Tibial nerve (tissue), 4 donors: Measurements from ENCODE around the gene IFITM2.

Source experiments
- EP300 ChIP-seq, 2 donors: sonication (generic); formaldehyde crosslinking; IDR thresholded peaks; one replicate each; pipeline ENCODE4 v1.6.1; 2017; ENCODE audit warnings: antibody characterized with exemption in 2 of 2, mild to moderate bottlenecking in 1 of 2
- TF ChIP-seq, protein P1 (sequence below), 5 experiments: fragments of 200-600 bp in 3 of 5; fragments of 450-650 bp in 2 of 5; sonication (generic) in 3 of 5; IDR thresholded peaks; one replicate each; pipeline ENCODE4 v1.5.1; 2016 to 2019; ENCODE audit warnings: antibody characterized with exemption in 5 of 5, mild to moderate bottlenecking in 3 of 5, moderate library complexity in 2 of 5

DNA sequence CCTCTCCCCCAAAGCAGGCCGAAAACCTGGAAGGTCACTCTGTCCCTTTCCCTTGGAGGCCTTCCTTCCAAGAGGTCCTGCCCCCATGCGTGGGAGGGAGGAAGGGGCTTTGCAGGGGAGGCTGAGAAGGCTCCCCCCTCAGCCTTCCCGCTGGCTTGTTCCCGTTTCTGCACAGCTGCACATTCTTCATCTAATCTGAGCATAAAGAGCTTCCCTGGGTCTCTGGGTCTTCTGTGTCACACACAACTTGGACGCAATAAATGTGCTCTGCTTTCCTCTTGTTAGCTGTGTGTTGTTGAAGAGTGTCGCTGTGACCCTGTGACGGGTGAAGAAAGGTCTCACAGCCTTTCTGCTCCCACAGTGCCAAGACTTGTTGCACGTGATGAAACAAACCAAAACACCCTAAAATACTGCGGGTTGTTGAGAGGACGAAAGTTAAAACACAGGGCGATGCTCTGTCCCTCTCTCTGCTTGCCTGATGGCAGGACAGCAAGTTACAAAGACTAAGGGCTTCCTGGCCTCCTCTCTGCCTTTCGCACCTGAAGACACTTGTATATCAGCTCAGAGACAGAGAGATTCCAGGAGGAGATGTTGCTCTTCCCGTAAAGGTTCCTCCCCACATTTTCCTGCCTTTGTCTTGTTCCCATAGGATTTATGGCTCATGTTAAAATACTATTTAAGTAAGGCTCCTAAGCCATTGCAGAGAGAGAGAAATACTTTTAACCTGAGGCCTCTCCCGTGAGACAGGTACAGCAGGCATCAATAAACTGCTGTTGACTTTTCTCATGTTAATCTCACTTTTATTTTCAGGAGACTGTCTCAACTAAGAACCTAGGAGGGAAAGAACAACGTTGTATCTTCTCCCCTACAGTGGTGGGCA lies 28.4 kb downstream of the IFITM2 start:
- TF ChIP-seq EP300 (IDR thresholded peaks at IDR 0.05): peak; percentile 44 to 81
- TF ChIP-seq, protein P1, sequence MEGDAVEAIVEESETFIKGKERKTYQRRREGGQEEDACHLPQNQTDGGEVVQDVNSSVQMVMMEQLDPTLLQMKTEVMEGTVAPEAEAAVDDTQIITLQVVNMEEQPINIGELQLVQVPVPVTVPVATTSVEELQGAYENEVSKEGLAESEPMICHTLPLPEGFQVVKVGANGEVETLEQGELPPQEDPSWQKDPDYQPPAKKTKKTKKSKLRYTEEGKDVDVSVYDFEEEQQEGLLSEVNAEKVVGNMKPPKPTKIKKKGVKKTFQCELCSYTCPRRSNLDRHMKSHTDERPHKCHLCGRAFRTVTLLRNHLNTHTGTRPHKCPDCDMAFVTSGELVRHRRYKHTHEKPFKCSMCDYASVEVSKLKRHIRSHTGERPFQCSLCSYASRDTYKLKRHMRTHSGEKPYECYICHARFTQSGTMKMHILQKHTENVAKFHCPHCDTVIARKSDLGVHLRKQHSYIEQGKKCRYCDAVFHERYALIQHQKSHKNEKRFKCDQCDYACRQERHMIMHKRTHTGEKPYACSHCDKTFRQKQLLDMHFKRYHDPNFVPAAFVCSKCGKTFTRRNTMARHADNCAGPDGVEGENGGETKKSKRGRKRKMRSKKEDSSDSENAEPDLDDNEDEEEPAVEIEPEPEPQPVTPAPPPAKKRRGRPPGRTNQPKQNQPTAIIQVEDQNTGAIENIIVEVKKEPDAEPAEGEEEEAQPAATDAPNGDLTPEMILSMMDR (IDR thresholded peaks at IDR 0.05): peak in 1 of 5 experiments; percentile 8
